GM18867 (cell line): Measurements from ENCODE around the gene AGAP3.

Experiments used
- ATAC-seq: cut with Tn5 transposase; IDR thresholded peaks from one replicate; pipeline ENCODE4 v1.9.1; 2021; ENCODE audit warnings: mild to moderate bottlenecking, moderate library complexity; ENCODE audit not compliant: unreplicated experiment

The AGAP3 gene

GRCh38 chr7:151057989-151058780, 28.1 kb upstream of the AGAP3 start:
- ATAC-seq: peak; percentile 86

GRCh38 chr7:151058781-151059366, 27.4 kb upstream of the AGAP3 start:
- ATAC-seq: no peak

- peak; percentile 35 for ATAC-seq
Observed at GRCh38 chr7:151059367-151060112, 26.7 kb upstream of the AGAP3 start, which contains the start of gene SLC4A2. TSS of gene SLC4A2 (plus strand) at chr7:151059589. CDS start at chr7:151061988, 2,399 bp downstream.

GRCh38 chr7:151060113-151060415, 26.2 kb upstream of the AGAP3 start:
- ATAC-seq: no peak

GRCh38 chr7:151060416-151061212, 25.7 kb upstream of the AGAP3 start:
- ATAC-seq: no peak

GRCh38 chr7:151061213-151062110, 24.8 kb upstream of the AGAP3 start:
- ATAC-seq: no peak

GRCh38 chr7:151062111-151062398, 24.2 kb upstream of the AGAP3 start:
- no peak for ATAC-seq

- no peak for ATAC-seq
Observed at GRCh38 chr7:151062399-151063211, 23.7 kb upstream of the AGAP3 start.

- no peak for ATAC-seq
Observed at GRCh38 chr7:151063212-151063561, 23.1 kb upstream of the AGAP3 start.

- no peak for ATAC-seq
Observed at GRCh38 chr7:151064454-151064853, 21.8 kb upstream of the AGAP3 start.

- ATAC-seq: no peak
Observed at GRCh38 chr7:151064993-151065392, 21.3 kb upstream of the AGAP3 start.

GRCh38 chr7:151065516-151065915, 20.8 kb upstream of the AGAP3 start:
- ATAC-seq: no peak

- no peak for ATAC-seq
Observed at GRCh38 chr7:151066273-151066974, 19.9 kb upstream of the AGAP3 start.

GRCh38 chr7:151068069-151068773, 18.1 kb upstream of the AGAP3 start:
- no peak for ATAC-seq

GRCh38 chr7:151069841-151070573, 16.3 kb upstream of the AGAP3 start:
- no peak for ATAC-seq

- no peak for ATAC-seq
Observed at GRCh38 chr7:151070574-151070960, 15.7 kb upstream of the AGAP3 start.

GRCh38 chr7:151071032-151071866, 15.0 kb upstream of the AGAP3 start:
- ATAC-seq: no peak
